Peyer's patch (tissue), 4 donors: ENCODE results near the gene TRMT61B. TPM values are rescaled to one million over a fixed set of nuclear protein-coding genes. Genes with fewer than 3 reads are reported as not detected.

ENCODE experiments used
- DNase-seq, 3 donors: peaks; one replicate each; pipeline ENCODE4 v3.0.0-alpha.2; 2017 to 2019
- H3K27ac ChIP-seq, 4 donors: fragments of 200-600 bp; sonication (generic); one replicate each; pipeline ENCODE4 v1.5.1; 2016 to 2019
- H3K27me3 ChIP-seq, 2 donors: fragments of 200-600 bp; sonication (generic); one replicate each; pipeline ENCODE4 v1.5.1; 2019
- H3K36me3 ChIP-seq, 3 donors: fragments of 200-600 bp; sonication (generic); one replicate each; pipeline ENCODE4 v1.5.1; 2016 to 2019
- H3K4me1 ChIP-seq, 4 donors: fragments of 200-600 bp; sonication (generic); one replicate each; pipeline ENCODE4 v1.5.1; 2016 to 2019
- H3K4me3 ChIP-seq, 4 donors: fragments of 200-600 bp; sonication (generic); 1 replicate in 3 of 4; 2 replicates in 1 of 4; pipeline ENCODE4 v1.5.1; 2016 to 2019; ENCODE audit warnings: mild to moderate bottlenecking in 1 of 4
- H3K9me3 ChIP-seq, 4 donors: fragments of 200-600 bp; sonication (generic); one replicate each; pipeline ENCODE4 v1.5.1; 2016 to 2019; ENCODE audit warnings: mild to moderate bottlenecking in 1 of 4
- CTCF ChIP-seq, 6 experiments: fragments of 450-650 bp in 4 of 6; fragments of 200-600 bp in 2 of 6; sonication (generic) in 1 of 6; IDR thresholded peaks; one replicate each; pipeline ENCODE4 v1.5.1; 2017 to 2019; ENCODE audit warnings: antibody characterized with exemption in 6 of 6, mild to moderate bottlenecking in 3 of 6, moderate library complexity in 1 of 6
- POLR2A ChIP-seq, 2 donors: fragments of 450-650 bp; IDR thresholded peaks; one replicate each; pipeline ENCODE4 v1.5.1; 2017; ENCODE audit warnings: antibody characterized with exemption in 2 of 2, mild to moderate bottlenecking in 2 of 2, moderate library complexity in 2 of 2
- small RNA-seq, 2 donors: library from RNA; depleted of rRNA; stranded (forward); fragments of <200 nt; gene quantifications; one replicate each; pipeline ENCODE3, GENCODE V24; 2016
- total RNA-seq, 4 donors: library from RNA; depleted of rRNA; stranded (reverse); fragments of >200 nt; gene quantifications; one replicate each; pipeline ENCODE4 v1.1.0, GENCODE V29; 2016

The TRMT61B gene
- total RNA-seq, 4 donors from 2014 or later: 12.6 to 19.0 (median 16.6) TPM

- Histone ChIP-seq H3K27ac (no peak overlapping the region), H3K36me3 (peaks cover 0 to 57% (median 0%) of the 10 kb centered on the region in 3 donors), H3K9me3 (no peaks in the 10 kb centered on the region), H3K4me3 (no peak overlapping the region), H3K4me1 (no peaks in the 10 kb centered on the region), H3K27me3 (no peaks in the 10 kb centered on the region)
- TF ChIP-seq CTCF (IDR thresholded peaks at IDR 0.05) (no peak), POLR2A (IDR thresholded peaks at IDR 0.05) (no peak)
- no peak for DNase-seq
Observed at GRCh38 chr2:28801726-28802125, 68.4 kb downstream of the TRMT61B start.

Small RNA genes within 50 kb of the gene (small RNA-seq; reads per million reads assigned to genes)
- 395 to 396 reads per million in 2 donors for gene SNORD92

Other genes starting within 250 kb of the TRMT61B start
- gene PPP1CB, start 118.5 kb downstream of the TRMT61B start, total RNA-seq: 100 to 1,000 TPM in 3 of 4 donors, 10 to 100 TPM in 1; 92.8 to 200 (median 123) TPM
- under 1 TPM in 2 of 4 donors, not detected in 2; 0.35 to 0.80 TPM for gene SPDYA, start 59.5 kb downstream of the TRMT61B start, total RNA-seq
- gene WDR43, start 24.4 kb upstream of the TRMT61B start, total RNA-seq: 10 to 100 TPM; 17.4 to 98.2 (median 24.4) TPM
- gene TOGARAM2, start 111.0 kb upstream of the TRMT61B start, total RNA-seq: 1 to 10 TPM in 1 of 4 donors, under 1 TPM in 3; under 0.01 to 1.1 (median 0.22) TPM
- not detected for gene PCARE, start 204.2 kb upstream of the TRMT61B start, total RNA-seq
- gene CLIP4, start 245.1 kb upstream of the TRMT61B start, total RNA-seq: 10 to 100 TPM in 3 of 4 donors, 1 to 10 TPM in 1; 7.0 to 40.4 (median 16.9) TPM